Right atrium auricular region (tissue), 2 donors: ENCODE measurements around the gene CDC34. TPM values are rescaled to one million over a fixed set of nuclear protein-coding genes. Genes with fewer than 3 reads are reported as not detected.

ENCODE experiments used
- DNase-seq: peaks from one replicate; pipeline ENCODE4 v3.0.0-alpha.2; 2019; ENCODE audit warnings: low spot score
- H3K27ac ChIP-seq, 2 donors: fragments of 200-600 bp; sonication (generic); 1 replicate in 1 of 2; 2 replicates in 1 of 2; pipeline ENCODE4 v1.5.1; 2016 to 2019
- H3K27me3 ChIP-seq, 2 donors: fragments of 200-600 bp; sonication (generic); one replicate each; pipeline versions ENCODE4 v1.5.1 to v1.6.0; 2017 to 2019
- H3K36me3 ChIP-seq: fragments of 200-600 bp; sonication (generic); one replicate; pipeline ENCODE4 v1.5.1; 2016
- H3K4me1 ChIP-seq, 2 donors: fragments of 200-600 bp; sonication (generic); one replicate each; pipeline versions ENCODE4 v1.5.1 to v1.6.0; 2017 to 2019
- H3K4me3 ChIP-seq, 2 donors: fragments of 200-600 bp; sonication (generic); 1 replicate in 1 of 2; 2 replicates in 1 of 2; pipeline ENCODE4 v1.5.1; 2017 to 2019; ENCODE audit warnings: mild to moderate bottlenecking in 1 of 2, moderate library complexity in 1 of 2
- H3K9me3 ChIP-seq, 2 donors: fragments of 200-600 bp; sonication (generic); one replicate each; pipeline ENCODE4 v1.5.1; 2019
- CTCF ChIP-seq, 2 donors: fragments of 200-600 bp; sonication (generic); IDR thresholded peaks; one replicate each; pipeline ENCODE4 v1.5.1; 2019; ENCODE audit warnings: antibody characterized with exemption in 2 of 2
- total RNA-seq, 2 donors: library from RNA; depleted of rRNA; stranded (reverse); fragments of >200 nt; gene quantifications; one replicate each; pipeline ENCODE4 v1.1.0, GENCODE V29; 2016

The CDC34 gene
- total RNA-seq, 2 donors from 2014 or later, result 55.8 to 75.0 TPM

- TF ChIP-seq CTCF (IDR thresholded peaks at IDR 0.05), result no peak
- Histone ChIP-seq H3K4me3 (no peak within 1 kb of the TSS), H3K36me3 (peaks cover 32% of the 10 kb centered on the region), H3K27me3 (no peaks in the 10 kb centered on the region), H3K27ac (no peak within 1 kb of the TSS), H3K9me3 (no peaks in the 10 kb centered on the region), H3K4me1 (no peaks in the 10 kb centered on the region)
- no peak for DNase-seq
These were observed 12.5 kb downstream of the CDC34 start, which contains the start of gene GZMM for GRCh38 chr19:543910-544608. GZMM (plus strand) TSS chr19:544053; CDS start chr19:544072, 19 bp downstream.

GRCh38 chr19:547117-547516 is 15.6 kb downstream of the CDC34 start:
- no peak for DNase-seq
- H3K9me3 ChIP-seq, result no peaks in the 10 kb centered on the region
- peaks cover 11% of the 10 kb centered on the region for H3K36me3 ChIP-seq
- no peak overlapping the region for H3K4me3 ChIP-seq
- H3K27me3 ChIP-seq, result no peaks in the 10 kb centered on the region
- peaks cover 0 to 5% of the 10 kb centered on the region in 2 donors for H3K4me1 ChIP-seq
- TF ChIP-seq CTCF (IDR thresholded peaks at IDR 0.05), result no peak
- no peak overlapping the region for H3K27ac ChIP-seq

- H3K27me3 ChIP-seq, result no peaks in the 10 kb centered on the region
- no peak for TF ChIP-seq CTCF (IDR thresholded peaks at IDR 0.05)
- peaks cover 0 to 5% of the 10 kb centered on the region in 2 donors for H3K4me1 ChIP-seq
- no peak for DNase-seq
- no peaks in the 10 kb centered on the region for H3K9me3 ChIP-seq
- H3K36me3 ChIP-seq, result peaks cover 1% of the 10 kb centered on the region
- no peak overlapping the region for H3K4me3 ChIP-seq
- H3K27ac ChIP-seq, result no peak overlapping the region
These were observed 16.5 kb downstream of the CDC34 start for GRCh38 chr19:547836-548720.

GRCh38 chr19:548886-549830 is 17.6 kb downstream of the CDC34 start:
- DNase-seq, result no peak
- H3K27ac ChIP-seq, result no peak overlapping the region
- H3K4me1 ChIP-seq, result peaks cover 0 to 5% of the 10 kb centered on the region in 2 donors
- no peak overlapping the region for H3K4me3 ChIP-seq
- no peaks in the 10 kb centered on the region for H3K36me3 ChIP-seq
- no peak for TF ChIP-seq CTCF (IDR thresholded peaks at IDR 0.05)
- no peaks in the 10 kb centered on the region for H3K9me3 ChIP-seq
- H3K27me3 ChIP-seq, result no peaks in the 10 kb centered on the region

- H3K27ac ChIP-seq, result no peak overlapping the region
- no peak for DNase-seq
- TF ChIP-seq CTCF (IDR thresholded peaks at IDR 0.05), result no peak
- no peaks in the 10 kb centered on the region for H3K27me3 ChIP-seq
- H3K4me1 ChIP-seq, result peaks cover 0 to 26% of the 10 kb centered on the region in 2 donors
- H3K36me3 ChIP-seq, result no peaks in the 10 kb centered on the region
- no peaks in the 10 kb centered on the region for H3K9me3 ChIP-seq
- no peak overlapping the region for H3K4me3 ChIP-seq
These were observed 23.3 kb downstream of the CDC34 start for GRCh38 chr19:554817-555216.
